Endothelial cell of umbilical vein (primary cell): ENCODE results near the gene GOLGA8B. TPM values are rescaled to one million over a fixed set of nuclear protein-coding genes. Genes with fewer than 3 reads are reported as not detected.
A peak's percentile ranks its signal among the peaks of the same experiment; 100 is the strongest.

Experiments used
- BruUV-seq: library from RNA; stranded (reverse); fragments of 400-500 nt; replicated peaks from 2 replicates; lab custom pipeline; 2021; lab: Mats Ljungman, UMichigan
- CTCF ChIA-PET: fragments of 300-600, 350-600 bp; sonication (Branson Sonifier 250); formaldehyde crosslinking; loops from one replicate; lab custom pipeline; 2021; ENCODE audit warnings: antibody characterized with exemption, inconsistent platforms; lab: Charles Lee
- POLR2A ChIA-PET: fragments of 300-600, 350-600 bp; sonication (Branson Sonifier 250); formaldehyde crosslinking; loops from one replicate; lab custom pipeline; 2021; ENCODE audit warnings: antibody characterized with exemption, inconsistent platforms; lab: Charles Lee
- DNase-seq: peaks from one replicate; pipeline ENCODE4 v3.0.0-alpha.2; 2011; ENCODE audit warnings: low read depth, low spot score
- FAIRE-seq: peaks from 2 replicates; lab custom pipeline; 2011; peaks lifted over from hg19 to GRCh38; lab: Jason Lieb, UNC
- H2AFZ ChIP-seq: 2 replicates; pipeline ENCODE4 v1.6.0; 2012; ENCODE audit warnings: low read depth, low read length, control low read depth, inconsistent platforms
- H3K27ac ChIP-seq: 2 replicates; pipeline ENCODE4 v1.5.1; 2011; ENCODE audit warnings: low read depth, mild to moderate bottlenecking, control low read depth, low read length, moderate library complexity; ENCODE audit not compliant: insufficient read depth
- H3K27me3 ChIP-seq, 2 experiments: 2 replicates each; pipeline versions ENCODE4 v1.6.0 to v1.6.1; 2011; ENCODE audit warnings: low read length in 2 of 2, mixed read lengths in 1 of 2; ENCODE audit not compliant: control insufficient read depth in 2 of 2, insufficient read depth in 2 of 2
- H3K36me3 ChIP-seq, 2 experiments: 2 replicates in 1 of 2; 3 replicates in 1 of 2; pipeline ENCODE4 v1.5.1; 2011; ENCODE audit warnings: low read length in 2 of 2, mild to moderate bottlenecking in 1 of 2, moderate library complexity in 1 of 2; ENCODE audit not compliant: control insufficient read depth in 2 of 2, insufficient read depth in 2 of 2; ENCODE audit errors: extremely low read depth in 1 of 2
- H3K4me1 ChIP-seq: 3 replicates; pipeline ENCODE4 v1.5.1; 2011; ENCODE audit warnings: mild to moderate bottlenecking, low read length; ENCODE audit not compliant: control insufficient read depth, insufficient read depth; ENCODE audit errors: extremely low read depth
- H3K4me2 ChIP-seq: 2 replicates; pipeline ENCODE4 v1.6.1; 2011; ENCODE audit warnings: low read length, control low read depth, mixed read lengths; ENCODE audit not compliant: insufficient read depth
- H3K4me3 ChIP-seq, 3 experiments: fragments of 200-600 bp in 1 of 3; sonication (generic), shearing (Covaris generic) in 1 of 3; replicated peaks in 1 of 3; 2 replicates each; pipeline ENCODE4 v1.5.1; 2011 to 2016; ENCODE audit warnings: control low read depth in 3 of 3, low read length in 3 of 3, mild to moderate bottlenecking in 2 of 3, inconsistent platforms in 1 of 3, low read depth in 1 of 3, moderate library complexity in 1 of 3; ENCODE audit not compliant: insufficient read depth in 1 of 3
- H3K79me2 ChIP-seq: 2 replicates; pipeline ENCODE4 v1.6.0; 2012; ENCODE audit warnings: low read length, inconsistent platforms; ENCODE audit not compliant: control insufficient read depth, insufficient read depth
- H3K9ac ChIP-seq: replicated peaks from 2 replicates; pipeline ENCODE3; 2011; ENCODE audit warnings: low read length, control low read depth; ENCODE audit not compliant: insufficient read depth; ENCODE audit errors: extremely low read depth
- H3K9me1 ChIP-seq: replicated peaks from 3 replicates; pipeline ENCODE4 v1.6.0; 2011; ENCODE audit warnings: mild to moderate bottlenecking, low read length; ENCODE audit not compliant: control insufficient read depth, insufficient read depth; ENCODE audit errors: extremely low read depth
- H3K9me3 ChIP-seq: replicated peaks from 2 replicates; pipeline ENCODE4 v1.5.1; 2012; ENCODE audit warnings: low read length, inconsistent platforms; ENCODE audit not compliant: control insufficient read depth, insufficient read depth
- H4K20me1 ChIP-seq: replicated peaks from 2 replicates; pipeline ENCODE3; 2011; ENCODE audit warnings: mild to moderate bottlenecking, low read length; ENCODE audit not compliant: control insufficient read depth, insufficient read depth; ENCODE audit errors: extremely low read depth
- CTCF ChIP-seq, 2 donors: IDR thresholded peaks; 1 replicate in 1 of 2; 2 replicates in 1 of 2; pipeline ENCODE4 v1.5.1; 2011; ENCODE audit warnings: low read length in 2 of 2, mild to moderate bottlenecking in 2 of 2, moderate library complexity in 2 of 2, control low read depth in 1 of 2, inconsistent platforms in 1 of 2, low read depth in 1 of 2; ENCODE audit not compliant: insufficient read depth in 1 of 2; ENCODE audit errors: extremely low read depth in 1 of 2
- EZH2 ChIP-seq: IDR thresholded peaks from 2 replicates; pipeline ENCODE4 v1.6.1; 2012; ENCODE audit warnings: borderline replicate concordance, low read depth, mild to moderate bottlenecking, moderate library complexity, low read length, inconsistent platforms; ENCODE audit not compliant: severe bottlenecking
- FOS ChIP-seq: IDR thresholded peaks from 2 replicates; pipeline ENCODE4 v1.6.1; 2011; ENCODE audit warnings: mild to moderate bottlenecking, low read length, moderate library complexity, borderline replicate concordance; ENCODE audit not compliant: insufficient read depth
- GATA2 ChIP-seq: IDR thresholded peaks from 2 replicates; pipeline ENCODE4 v1.7.0; 2011; ENCODE audit warnings: low read depth, mild to moderate bottlenecking, moderate library complexity, mixed read lengths, low read length; ENCODE audit not compliant: insufficient read length, insufficient read depth
- JUN ChIP-seq: IDR thresholded peaks from 2 replicates; pipeline ENCODE4 v1.6.1; 2011; ENCODE audit warnings: borderline replicate concordance, low read depth; ENCODE audit not compliant: insufficient read length, insufficient read depth
- MAX ChIP-seq: IDR thresholded peaks from 2 replicates; pipeline ENCODE4 v1.6.1; 2011; ENCODE audit not compliant: insufficient read depth, insufficient read length
- MYC ChIP-seq: IDR thresholded peaks from one replicate; pipeline ENCODE4 v1.6.1; 2011; ENCODE audit warnings: mild to moderate bottlenecking, low read depth, low read length
- POLR2A ChIP-seq: IDR thresholded peaks from 2 replicates; pipeline ENCODE4 v1.6.1; 2012; ENCODE audit warnings: low read depth, mild to moderate bottlenecking, control low read depth, low read length
- POLR2AphosphoS5 ChIP-seq: IDR thresholded peaks from 2 replicates; pipeline ENCODE4 v1.6.1; 2012; ENCODE audit warnings: low read depth, mild to moderate bottlenecking, control low read depth, low read length, moderate library complexity; ENCODE audit not compliant: insufficient read depth
- dilution Hi-C: fragments of 300-500 bp; cut with MboI; formaldehyde crosslinking; loops from one replicate; pipeline ENCODE4 v1.15.0; 2019; ENCODE audit warnings: low sequenced_read_pairs; ENCODE audit not compliant: extremely low pct_ligation_motif_present
- intact Hi-C: fragments of 100-400 bp; cut with micrococcal nuclease; formaldehyde crosslinking; loops from one replicate; pipeline ENCODE4 v1.10.0; 2022
- polyA plus RNA-seq, 4 experiments: library from polyadenylated mRNA; depleted of rRNA in 3 of 4; stranded (reverse) in 3 of 4; unstranded in 1 of 4; fragments of >200 nt; gene quantifications; 2 replicates each; pipeline versions ENCODE4 v1.2.1 to v1.2.3, GENCODE V29; 2011 to 2012; ENCODE audit warnings: missing spikeins in 1 of 4
- total RNA-seq: library from RNA; stranded (reverse); gene quantifications from 2 replicates; pipeline ENCODE4 v1.2.3, GENCODE V29; 2021

Gene GOLGA8B
- total and polyA plus RNA-seq, 2 donors (not counting 3 experiments of a cell fraction or from before 2014, with no cell fraction given), result 30.9 to 36.0 TPM

GRCh38 chr15:34594361-34594760 is 10.9 kb upstream of the GOLGA8B start:
- POLR2A ChIA-PET, result no interaction called here
- Histone ChIP-seq H3K79me2 (no peaks in the 10 kb centered on the region), H3K4me3 (no peak overlapping the region), H3K9ac (no peak overlapping the region), H4K20me1 (no peaks in the 10 kb centered on the region), H3K27me3 (no peaks in the 10 kb centered on the region), H3K9me1 (no peaks in the 10 kb centered on the region), H3K4me1 (peaks cover 5% of the 10 kb centered on the region), H3K4me2 (no peak overlapping the region), H3K27ac (no peak overlapping the region), H2AFZ (peak overlapping the region; percentile 57), H3K9me3 (no peaks in the 10 kb centered on the region), H3K36me3 (no peaks in the 10 kb centered on the region)
- no TSS peak for BruUV-seq
- CTCF ChIA-PET, result no interaction called here
- TF ChIP-seq GATA2 (no peak), JUN (no peak), POLR2AphosphoS5 (no peak), POLR2A (no peak), FOS (no peak), MAX (no peak), CTCF (IDR thresholded peaks at IDR 0.05; ENCODE audit: extremely low read depth in 1 of 2, insufficient read depth in 1 of 2, low read depth in 1 of 2, low read length in 2 of 2) (no peak), MYC (no peak), EZH2 (no peak)
- FAIRE-seq, result no peak
- no peak for DNase-seq
- intact Hi-C loops, result no loop called here
- dilution Hi-C loops, result no loop called here
